GM12878 (cell line): ENCODE results near the gene ZFP90. TPM values are rescaled to one million over a fixed set of nuclear protein-coding genes. Genes with fewer than 3 reads are reported as not detected.
A peak's percentile ranks its signal among the peaks of the same experiment; 100 is the strongest.

Source experiments
- CREM ChIP-seq: IDR thresholded peaks from 2 replicates; pipeline ENCODE4 v1.6.1; 2014; ENCODE audit warnings: antibody characterized with exemption, low read depth
- EP300 ChIP-seq, 2 experiments: fragments of 150-350 bp in 1 of 2; IDR thresholded peaks; 2 replicates each; pipeline ENCODE4 v1.6.1; 2011 to 2012; ENCODE audit warnings: low read depth in 2 of 2, low read length in 2 of 2, borderline replicate concordance in 1 of 2, improper control_type of control experiment in 1 of 2, inconsistent platforms in 1 of 2; ENCODE audit not compliant: control insufficient read depth in 1 of 2
- EZH2 ChIP-seq: IDR thresholded peaks from 2 replicates; pipeline ENCODE4 v1.6.1; 2012; ENCODE audit warnings: low read depth, mild to moderate bottlenecking, control low read depth, inconsistent platforms, low read length, borderline replicate concordance; ENCODE audit not compliant: control insufficient read depth
- IKZF1 ChIP-seq: fragments of 450-650 bp; conservative IDR thresholded peaks from 2 replicates; pipeline ENCODE4 v1.6.1; 2017; ENCODE audit warnings: antibody characterized with exemption, mild to moderate bottlenecking
- IRF4 ChIP-seq: IDR thresholded peaks from 2 replicates; pipeline ENCODE4 v1.6.1; 2011; ENCODE audit warnings: low read depth, low read length
- KAT2A ChIP-seq: conservative IDR thresholded peaks from 2 replicates; pipeline ENCODE4 v1.6.1; 2011; ENCODE audit warnings: low read depth, low read length; ENCODE audit not compliant: control insufficient read depth
- NBN ChIP-seq: fragments of 450-650 bp; IDR thresholded peaks from 2 replicates; pipeline ENCODE4 v1.6.1; 2016
- NFYB ChIP-seq: IDR thresholded peaks from 2 replicates; pipeline ENCODE4 v1.6.1; 2011; ENCODE audit warnings: low read depth, mild to moderate bottlenecking, low read length, improper control_type of control experiment, moderate library complexity; ENCODE audit not compliant: insufficient read depth
- NR2F1 ChIP-seq: fragments of 450-650 bp; conservative IDR thresholded peaks from 2 replicates; pipeline ENCODE4 v1.6.1; 2017; ENCODE audit warnings: mild to moderate bottlenecking
- SP1 ChIP-seq: IDR thresholded peaks from one replicate; pipeline ENCODE4 v1.6.1; 2011; ENCODE audit warnings: low read depth, low read length
- STAT3 ChIP-seq: IDR thresholded peaks from 2 replicates; pipeline ENCODE4 v1.6.1; 2011; ENCODE audit warnings: low read depth, low read length, improper control_type of control experiment
- TAF1 ChIP-seq: IDR thresholded peaks from 2 replicates; pipeline ENCODE4 v1.6.1; 2011; ENCODE audit warnings: mild to moderate bottlenecking, low read depth, low read length, borderline replicate concordance
- TBL1XR1 ChIP-seq: IDR thresholded peaks from 2 replicates; pipeline ENCODE4 v1.6.1; 2012; ENCODE audit warnings: low read depth, low read length, improper control_type of control experiment
- YY1 ChIP-seq: IDR thresholded peaks from 2 replicates; pipeline ENCODE4 v1.6.1; 2011; ENCODE audit warnings: low read depth, mild to moderate bottlenecking, low read length
- polyA plus RNA-seq, 11 experiments: library from polyadenylated mRNA; depleted of rRNA in 4 of 11; unstranded in 6 of 11; stranded (reverse) in 5 of 11; fragments of >200 nt; fragmentation: Nextera tagmentation in 4 of 11; fragmentation: Illumina TruSeq in 1 of 11; extraction: Ambion mirVana in 4 of 11; extraction: Trizol in 1 of 11; gene quantifications; 1 replicate in 1 of 11; 2 replicates in 10 of 11; pipeline versions ENCODE4 v1.2.1 to v1.2.3, GENCODE V29; 2011 to 2016; ENCODE audit warnings: inconsistent platforms in 2 of 11, missing spikeins in 2 of 11, low read depth in 1 of 11
- total RNA-seq, 4 experiments: library from RNA; depleted of rRNA in 3 of 4; stranded (reverse); fragments of >200 nt in 3 of 4; fragmentation: Illumina TruSeq in 1 of 4; extraction: Trizol in 1 of 4; gene quantifications; 2 replicates each; pipeline versions ENCODE4 v1.2.1 to v1.2.3, GENCODE V29; 2013 to 2021
- TF ChIP-seq, protein P1 (sequence below): fragments of 450-650 bp; IDR thresholded peaks from 2 replicates; pipeline ENCODE4 v1.6.1; 2017; ENCODE audit warnings: antibody characterized with exemption, mild to moderate bottlenecking, moderate library complexity
- TF ChIP-seq, protein P2 (sequence below): fragments of 450-650 bp; conservative IDR thresholded peaks from 2 replicates; pipeline ENCODE4 v1.6.1; 2017; ENCODE audit warnings: mild to moderate bottlenecking, moderate library complexity
- TF ChIP-seq, protein P3 (sequence below): fragments of 450-650 bp; IDR thresholded peaks from 2 replicates; pipeline ENCODE4 v1.6.1; 2016; ENCODE audit warnings: mild to moderate bottlenecking
- TF ChIP-seq, protein P4 (sequence below): IDR thresholded peaks from 2 replicates; pipeline ENCODE4 v1.6.1; 2011; ENCODE audit warnings: low read depth, mild to moderate bottlenecking, low read length, moderate library complexity, borderline replicate concordance; ENCODE audit errors: extremely low read depth
- TF ChIP-seq, protein P5 (sequence below): IDR thresholded peaks from 2 replicates; pipeline ENCODE4 v1.6.1; 2011; ENCODE audit warnings: borderline replicate concordance, low read depth, mild to moderate bottlenecking, moderate library complexity, mixed read lengths, low read length; ENCODE audit not compliant: insufficient read depth; ENCODE audit errors: extremely low read length

Gene ZFP90
- total and polyA plus RNA-seq, 10 of the 15 experiments (the other 5 are each of a cell fraction or from before 2014, with no cell fraction given) = 3.3 to 20.0 (median 15.4) TPM

DNA sequence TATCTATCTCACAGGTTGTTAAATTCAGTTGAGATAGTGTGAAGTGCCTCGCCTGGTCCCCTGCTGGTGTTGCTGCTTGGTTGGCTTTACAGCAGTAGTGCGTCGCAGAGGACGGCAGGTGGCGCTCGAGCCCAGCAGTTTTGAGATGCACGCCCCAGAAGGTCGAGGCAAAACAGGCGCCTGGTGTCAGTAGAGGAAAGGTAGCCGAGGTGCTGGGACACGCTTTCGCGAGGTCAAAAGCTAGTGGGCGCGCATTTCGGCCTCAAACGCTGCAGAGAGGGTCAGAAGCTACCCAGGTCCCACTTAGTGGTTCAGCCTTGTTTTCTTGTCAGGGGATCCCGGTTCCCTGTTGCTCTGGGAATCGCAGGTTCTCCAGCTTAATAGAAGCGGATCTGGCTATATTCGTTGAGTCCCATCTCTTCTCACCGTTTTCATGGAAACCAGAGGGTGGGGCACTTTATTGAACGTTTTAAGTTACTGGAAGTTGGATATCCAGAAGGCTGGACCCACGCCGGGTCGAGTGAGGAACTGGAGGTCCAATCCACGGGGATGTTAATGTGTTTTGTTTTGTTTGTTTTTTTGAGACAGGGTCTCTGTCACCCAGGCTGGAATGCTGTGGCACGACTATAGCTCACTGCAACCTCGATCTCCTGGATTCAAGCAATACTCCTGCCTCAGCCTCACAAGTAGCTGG is 10.3 kb upstream of the ZFP90 start (continued):
- TF ChIP-seq, protein P1, sequence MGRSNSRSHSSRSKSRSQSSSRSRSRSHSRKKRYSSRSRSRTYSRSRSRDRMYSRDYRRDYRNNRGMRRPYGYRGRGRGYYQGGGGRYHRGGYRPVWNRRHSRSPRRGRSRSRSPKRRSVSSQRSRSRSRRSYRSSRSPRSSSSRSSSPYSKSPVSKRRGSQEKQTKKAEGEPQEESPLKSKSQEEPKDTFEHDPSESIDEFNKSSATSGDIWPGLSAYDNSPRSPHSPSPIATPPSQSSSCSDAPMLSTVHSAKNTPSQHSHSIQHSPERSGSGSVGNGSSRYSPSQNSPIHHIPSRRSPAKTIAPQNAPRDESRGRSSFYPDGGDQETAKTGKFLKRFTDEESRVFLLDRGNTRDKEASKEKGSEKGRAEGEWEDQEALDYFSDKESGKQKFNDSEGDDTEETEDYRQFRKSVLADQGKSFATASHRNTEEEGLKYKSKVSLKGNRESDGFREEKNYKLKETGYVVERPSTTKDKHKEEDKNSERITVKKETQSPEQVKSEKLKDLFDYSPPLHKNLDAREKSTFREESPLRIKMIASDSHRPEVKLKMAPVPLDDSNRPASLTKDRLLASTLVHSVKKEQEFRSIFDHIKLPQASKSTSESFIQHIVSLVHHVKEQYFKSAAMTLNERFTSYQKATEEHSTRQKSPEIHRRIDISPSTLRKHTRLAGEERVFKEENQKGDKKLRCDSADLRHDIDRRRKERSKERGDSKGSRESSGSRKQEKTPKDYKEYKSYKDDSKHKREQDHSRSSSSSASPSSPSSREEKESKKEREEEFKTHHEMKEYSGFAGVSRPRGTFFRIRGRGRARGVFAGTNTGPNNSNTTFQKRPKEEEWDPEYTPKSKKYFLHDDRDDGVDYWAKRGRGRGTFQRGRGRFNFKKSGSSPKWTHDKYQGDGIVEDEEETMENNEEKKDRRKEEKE = no peak
- TF ChIP-seq NFYB (no peak), TBL1XR1 (0 out of 2 replicates have a peak, but pooled peaks have one; percentile 45), TAF1 (no peak), EP300 (IDR thresholded peaks at IDR 0.05; ENCODE audit: borderline replicate concordance in 1 of 2, control insufficient read depth in 1 of 2, low read depth in 2 of 2, low read length in 2 of 2) (no peak), IKZF1 (no peak; the same call in 1 of the 2 replicates), YY1 (peak; percentile 77), IRF4 (no peak), KAT2A (no peak), CREM (peak; percentile 62), NBN (0 out of 2 replicates have a peak, but pooled peaks have one; percentile 52), NR2F1 (peak; percentile 49), SP1 (no peak), STAT3 (no peak), EZH2 (no peak)
- TF ChIP-seq, protein P2, sequence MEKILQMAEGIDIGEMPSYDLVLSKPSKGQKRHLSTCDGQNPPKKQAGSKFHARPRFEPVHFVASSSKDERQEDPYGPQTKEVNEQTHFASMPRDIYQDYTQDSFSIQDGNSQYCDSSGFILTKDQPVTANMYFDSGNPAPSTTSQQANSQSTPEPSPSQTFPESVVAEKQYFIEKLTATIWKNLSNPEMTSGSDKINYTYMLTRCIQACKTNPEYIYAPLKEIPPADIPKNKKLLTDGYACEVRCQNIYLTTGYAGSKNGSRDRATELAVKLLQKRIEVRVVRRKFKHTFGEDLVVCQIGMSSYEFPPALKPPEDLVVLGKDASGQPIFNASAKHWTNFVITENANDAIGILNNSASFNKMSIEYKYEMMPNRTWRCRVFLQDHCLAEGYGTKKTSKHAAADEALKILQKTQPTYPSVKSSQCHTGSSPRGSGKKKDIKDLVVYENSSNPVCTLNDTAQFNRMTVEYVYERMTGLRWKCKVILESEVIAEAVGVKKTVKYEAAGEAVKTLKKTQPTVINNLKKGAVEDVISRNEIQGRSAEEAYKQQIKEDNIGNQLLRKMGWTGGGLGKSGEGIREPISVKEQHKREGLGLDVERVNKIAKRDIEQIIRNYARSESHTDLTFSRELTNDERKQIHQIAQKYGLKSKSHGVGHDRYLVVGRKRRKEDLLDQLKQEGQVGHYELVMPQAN = no peak
- TF ChIP-seq, protein P3, sequence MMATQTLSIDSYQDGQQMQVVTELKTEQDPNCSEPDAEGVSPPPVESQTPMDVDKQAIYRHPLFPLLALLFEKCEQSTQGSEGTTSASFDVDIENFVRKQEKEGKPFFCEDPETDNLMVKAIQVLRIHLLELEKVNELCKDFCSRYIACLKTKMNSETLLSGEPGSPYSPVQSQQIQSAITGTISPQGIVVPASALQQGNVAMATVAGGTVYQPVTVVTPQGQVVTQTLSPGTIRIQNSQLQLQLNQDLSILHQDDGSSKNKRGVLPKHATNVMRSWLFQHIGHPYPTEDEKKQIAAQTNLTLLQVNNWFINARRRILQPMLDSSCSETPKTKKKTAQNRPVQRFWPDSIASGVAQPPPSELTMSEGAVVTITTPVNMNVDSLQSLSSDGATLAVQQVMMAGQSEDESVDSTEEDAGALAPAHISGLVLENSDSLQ = no peak
- TF ChIP-seq, protein P4, sequence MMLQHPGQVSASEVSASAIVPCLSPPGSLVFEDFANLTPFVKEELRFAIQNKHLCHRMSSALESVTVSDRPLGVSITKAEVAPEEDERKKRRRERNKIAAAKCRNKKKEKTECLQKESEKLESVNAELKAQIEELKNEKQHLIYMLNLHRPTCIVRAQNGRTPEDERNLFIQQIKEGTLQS = no peak
- TF ChIP-seq, protein P5, sequence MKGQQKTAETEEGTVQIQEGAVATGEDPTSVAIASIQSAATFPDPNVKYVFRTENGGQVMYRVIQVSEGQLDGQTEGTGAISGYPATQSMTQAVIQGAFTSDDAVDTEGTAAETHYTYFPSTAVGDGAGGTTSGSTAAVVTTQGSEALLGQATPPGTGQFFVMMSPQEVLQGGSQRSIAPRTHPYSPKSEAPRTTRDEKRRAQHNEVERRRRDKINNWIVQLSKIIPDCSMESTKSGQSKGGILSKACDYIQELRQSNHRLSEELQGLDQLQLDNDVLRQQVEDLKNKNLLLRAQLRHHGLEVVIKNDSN = no peak
